IPS-11a (cell line): ENCODE measurements around the gene BIRC6.
"Not testable (repeated sequence)": the region's sequence is repeated elsewhere in the genome, so short reads cannot be mapped to it uniquely, and the experiment has no call there.

ENCODE experiments used
- H3K4me3 ChIP-seq: one replicate; pipeline ENCODE4 v1.5.1; 2013; ENCODE audit warnings: low read depth, low read length, control low read depth

BIRC6 gene

DNA sequence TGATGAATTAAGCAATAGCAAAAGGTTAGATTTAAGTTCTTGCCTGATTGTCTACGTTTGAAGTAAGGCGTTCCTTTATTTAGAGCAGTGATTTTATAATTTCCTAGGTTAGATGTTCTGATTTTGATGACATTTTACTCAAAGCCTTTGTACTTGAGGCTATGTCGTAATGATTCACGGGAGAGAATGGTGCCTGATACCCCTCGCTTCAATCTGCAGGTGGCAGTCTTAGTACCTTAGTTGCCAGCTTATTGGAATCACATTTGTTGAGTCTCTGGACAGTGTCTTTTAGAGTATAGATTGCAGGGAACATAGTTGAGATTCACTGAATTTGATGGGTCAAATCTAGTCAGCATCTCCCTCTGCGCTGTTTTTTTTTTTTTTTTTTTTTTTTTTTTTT is 89.5 kb downstream of the BIRC6 start:
- H3K4me3 ChIP-seq = no peak overlapping the region

DNA sequence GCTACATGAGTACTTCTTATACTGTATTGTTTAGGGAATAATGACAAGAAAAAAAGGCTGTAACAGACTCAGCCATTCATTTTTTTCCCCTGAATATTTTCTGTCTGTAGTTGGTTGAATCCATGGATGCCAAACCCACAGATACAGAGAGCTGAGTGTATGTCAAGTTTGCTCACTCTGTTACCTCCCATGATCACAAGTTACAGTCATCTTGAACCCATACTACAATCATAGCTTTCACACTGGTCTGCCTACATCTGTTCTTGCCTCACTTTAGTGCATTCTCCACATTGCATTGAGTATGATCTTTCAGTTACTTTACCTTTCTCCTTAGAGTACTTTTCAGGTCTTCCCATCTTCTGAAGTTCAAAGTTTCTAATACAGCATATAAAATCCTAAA is 94.0 kb downstream of the BIRC6 start:
- no peak overlapping the region for H3K4me3 ChIP-seq

DNA sequence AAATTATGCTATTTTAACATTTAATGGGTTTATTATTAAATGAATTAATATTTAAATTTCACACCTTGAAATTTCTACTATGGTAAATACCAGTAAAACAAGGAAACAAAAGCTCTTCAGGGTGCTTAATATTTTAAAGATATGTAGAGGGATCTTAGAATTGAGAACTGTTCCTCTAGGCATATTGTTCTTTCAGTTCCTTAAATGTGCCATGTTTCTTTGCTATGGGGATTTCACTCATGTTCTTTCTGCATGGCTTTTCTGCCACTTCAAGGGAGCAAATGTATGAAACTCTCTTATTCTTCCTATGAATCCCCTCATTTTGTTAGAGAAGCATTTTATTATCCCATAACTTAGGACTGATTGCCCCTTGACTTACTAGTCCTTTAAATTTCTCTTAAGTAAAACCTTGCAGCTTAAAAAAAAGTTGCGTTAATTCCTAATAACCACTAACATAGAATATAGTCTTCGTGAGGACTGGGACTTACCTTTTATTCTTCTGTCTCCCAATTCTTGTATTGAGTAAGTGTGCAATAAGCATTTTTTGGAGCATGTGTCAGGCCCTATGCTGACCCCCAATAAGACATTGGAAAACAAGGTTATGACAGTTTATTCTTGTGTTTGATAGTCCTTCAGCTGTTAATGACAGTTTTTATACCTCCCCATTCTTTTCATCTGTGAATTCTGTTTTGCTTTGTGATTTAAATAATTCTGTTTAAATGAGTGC is 95.7 kb downstream of the BIRC6 start:
- H3K4me3 ChIP-seq = no peak overlapping the region

DNA sequence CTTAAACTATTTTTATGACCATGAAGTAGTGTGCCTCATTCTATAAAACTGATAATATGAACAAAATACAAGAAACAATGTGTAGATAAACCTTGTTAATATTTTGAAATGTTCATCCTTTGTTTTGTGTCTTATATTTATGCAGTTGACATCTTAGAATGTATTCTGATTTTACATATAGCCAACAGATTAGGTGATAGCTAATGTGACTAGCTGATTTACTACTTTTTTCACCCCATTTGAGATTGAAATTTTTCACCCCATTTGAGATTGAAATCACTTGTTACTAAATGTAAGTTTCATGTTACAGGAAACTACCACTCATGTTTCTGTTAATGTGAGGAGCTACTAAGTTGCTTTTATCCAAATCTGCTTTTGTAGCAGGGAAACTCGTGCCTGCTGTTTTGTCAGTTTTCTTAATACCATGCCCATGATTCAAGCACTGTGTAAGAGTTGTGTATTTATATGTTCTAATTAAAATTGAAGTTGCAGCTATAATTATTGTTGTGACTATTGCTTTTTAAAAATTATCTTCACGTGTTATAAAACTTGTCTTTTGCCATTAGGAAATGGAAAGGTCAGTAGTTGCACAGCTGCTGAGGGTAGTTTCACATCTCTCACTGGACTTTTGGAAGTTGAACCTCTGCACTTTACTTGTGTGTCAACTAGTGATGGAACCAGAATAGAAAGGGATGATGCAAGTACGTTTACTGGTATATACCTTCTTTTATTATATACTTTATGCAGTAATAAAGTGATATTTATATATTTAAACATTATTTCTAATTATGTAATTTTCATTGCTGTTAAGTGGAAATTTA is 96.6 kb downstream of the BIRC6 start:
- H3K4me3 ChIP-seq = no peak overlapping the region

DNA sequence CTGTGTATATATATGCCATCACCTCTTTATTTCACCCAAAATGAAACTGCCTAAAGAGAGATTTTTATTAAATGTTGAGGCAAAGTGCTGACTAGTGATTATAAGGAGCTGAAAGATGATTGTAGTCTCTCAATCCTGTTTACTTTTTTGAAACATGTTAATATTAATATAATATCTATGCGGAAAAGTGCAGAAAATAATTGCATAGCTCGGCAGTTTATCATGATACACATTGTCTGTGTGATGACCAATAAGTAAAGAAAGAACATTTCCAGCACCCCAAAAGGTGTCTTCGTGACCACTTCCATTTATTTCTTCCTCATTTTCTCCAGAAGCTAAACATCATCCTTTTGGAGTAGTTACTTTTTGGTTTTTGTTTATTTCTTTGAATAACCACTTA is 99.0 kb downstream of the BIRC6 start:
- no peak overlapping the region for H3K4me3 ChIP-seq

DNA sequence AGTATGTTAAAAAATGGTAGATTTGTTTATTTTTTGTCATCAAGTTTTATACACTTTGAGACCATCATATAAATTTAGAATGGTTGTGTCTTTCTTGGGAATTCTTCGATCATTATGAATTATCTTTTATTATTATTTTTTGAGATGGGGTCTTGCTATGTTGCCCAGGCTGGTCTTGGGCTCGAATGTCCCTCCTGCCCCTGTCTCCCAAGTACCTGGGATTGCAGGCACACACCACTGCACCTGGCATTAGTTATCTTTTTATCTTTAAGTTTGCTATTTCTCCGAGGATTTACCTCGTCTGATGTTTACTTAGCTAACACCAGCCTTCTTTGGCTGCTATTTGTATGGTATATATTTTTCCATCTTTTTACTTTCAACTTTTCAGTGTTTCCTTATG is 100.0 kb downstream of the BIRC6 start:
- H3K4me3 ChIP-seq = no peak overlapping the region

DNA sequence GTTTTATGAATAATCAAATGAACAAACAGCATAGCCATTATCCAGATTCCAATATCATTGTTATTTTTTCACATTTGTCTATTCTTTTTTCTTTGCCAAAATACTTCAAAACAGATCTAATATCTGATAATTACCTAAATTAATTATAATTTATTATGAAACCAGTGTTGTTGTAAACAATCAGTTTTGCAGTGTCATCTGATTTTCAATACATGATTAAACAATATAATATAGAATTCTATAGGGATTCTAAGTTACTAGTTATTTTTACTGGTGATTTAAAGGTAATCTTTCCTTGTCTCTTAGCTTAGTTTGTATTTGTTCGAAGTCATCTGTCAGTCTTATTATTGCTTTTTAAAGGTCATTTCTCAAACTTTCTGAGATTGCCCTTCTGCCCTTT is 101.0 kb downstream of the BIRC6 start:
- no peak overlapping the region for H3K4me3 ChIP-seq

DNA sequence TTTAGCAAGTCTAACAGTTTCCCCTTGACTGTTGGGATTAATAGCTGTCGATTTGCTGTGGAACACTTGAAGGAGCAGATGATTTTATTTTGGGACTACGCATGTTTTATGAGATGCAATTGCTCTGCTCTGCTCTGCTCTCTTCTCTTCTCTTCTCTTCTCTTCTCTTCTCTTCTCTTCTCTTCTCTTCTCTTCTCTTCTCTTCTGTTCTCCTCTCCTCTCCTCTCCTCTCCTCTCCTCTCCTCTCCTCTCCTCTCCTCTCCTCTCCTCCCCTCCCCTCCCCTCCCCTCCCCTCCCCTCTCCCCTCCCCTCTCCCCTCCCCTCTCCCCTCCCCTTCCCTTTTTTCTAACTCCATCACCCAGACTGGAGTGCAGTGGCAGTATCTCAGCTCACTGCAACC is 104.0 kb downstream of the BIRC6 start:
- H3K4me3 ChIP-seq = not testable (repeated sequence)

DNA sequence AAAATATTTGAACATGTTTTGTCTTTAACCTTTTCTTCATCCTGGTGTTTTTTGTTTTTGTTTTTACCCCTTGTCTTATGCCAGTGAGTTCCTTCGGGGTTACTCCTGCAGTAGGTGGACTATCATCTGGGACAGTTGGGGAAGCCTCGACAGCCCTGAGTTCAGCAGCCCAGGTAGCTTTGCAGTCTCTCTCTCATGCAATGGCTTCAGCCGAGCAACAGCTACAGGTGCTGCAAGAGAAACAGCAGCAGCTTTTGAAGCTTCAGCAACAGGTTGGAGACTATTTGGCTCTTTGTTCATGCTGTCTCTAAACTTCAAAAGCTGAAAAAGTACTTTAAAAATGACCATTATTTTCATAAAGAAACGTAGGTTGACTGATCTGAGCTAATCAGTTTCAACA is 106.3 kb downstream of the BIRC6 start:
- no peak overlapping the region for H3K4me3 ChIP-seq

DNA sequence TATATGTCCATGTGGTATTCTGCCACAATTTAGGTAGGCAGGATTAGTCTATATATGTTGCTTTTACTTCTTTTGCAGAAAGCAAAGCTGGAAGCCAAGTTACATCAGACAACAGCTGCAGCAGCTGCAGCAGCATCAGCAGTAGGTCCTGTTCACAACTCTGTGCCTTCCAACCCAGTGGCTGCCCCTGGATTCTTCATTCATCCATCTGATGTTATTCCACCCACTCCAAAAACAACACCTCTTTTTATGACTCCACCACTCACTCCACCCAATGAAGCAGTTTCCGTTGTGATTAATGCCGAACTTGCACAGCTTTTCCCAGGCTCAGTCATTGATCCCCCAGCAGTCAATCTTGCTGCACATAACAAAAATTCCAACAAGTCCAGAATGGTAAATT is 107.6 kb downstream of the BIRC6 start:
- H3K4me3 ChIP-seq = no peak overlapping the region

DNA sequence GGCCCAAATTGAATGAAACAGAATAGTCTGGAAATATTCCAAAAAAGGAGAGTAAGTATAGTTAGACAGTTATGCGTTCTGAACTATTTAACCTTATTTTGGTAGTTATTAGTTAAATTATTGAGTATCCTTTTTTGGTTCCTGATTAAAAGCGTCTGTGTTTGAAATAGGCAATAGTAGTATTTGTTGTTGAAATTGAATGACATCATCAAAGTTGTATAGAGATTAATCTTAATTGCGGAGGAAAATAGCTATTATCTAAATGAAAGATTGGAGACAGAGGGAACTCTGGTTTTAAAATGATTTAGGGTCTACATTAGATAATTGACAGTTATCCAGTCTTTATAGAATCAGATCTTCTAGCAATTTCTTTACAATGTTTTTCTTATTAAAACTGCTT is 115.8 kb downstream of the BIRC6 start:
- H3K4me3 ChIP-seq = no peak overlapping the region

DNA sequence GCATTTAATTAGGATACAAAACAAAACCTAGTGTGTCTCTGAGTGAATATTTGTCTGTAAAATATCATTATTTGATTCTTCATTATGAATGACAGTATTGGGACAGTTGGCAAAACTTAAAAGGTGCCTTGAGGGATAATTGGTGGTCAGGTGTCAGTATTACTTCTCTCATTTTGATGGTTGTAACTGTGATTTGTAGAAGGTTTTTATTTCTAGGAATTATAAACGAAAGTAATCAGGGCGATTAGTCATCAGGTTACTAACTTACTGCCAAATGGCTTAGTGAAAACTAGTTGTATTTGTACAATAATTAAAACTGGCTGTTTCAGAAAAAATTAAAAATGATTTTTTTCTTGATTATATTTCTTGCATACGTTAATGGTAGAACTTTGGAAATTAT is 117.6 kb downstream of the BIRC6 start:
- H3K4me3 ChIP-seq = no peak overlapping the region

DNA sequence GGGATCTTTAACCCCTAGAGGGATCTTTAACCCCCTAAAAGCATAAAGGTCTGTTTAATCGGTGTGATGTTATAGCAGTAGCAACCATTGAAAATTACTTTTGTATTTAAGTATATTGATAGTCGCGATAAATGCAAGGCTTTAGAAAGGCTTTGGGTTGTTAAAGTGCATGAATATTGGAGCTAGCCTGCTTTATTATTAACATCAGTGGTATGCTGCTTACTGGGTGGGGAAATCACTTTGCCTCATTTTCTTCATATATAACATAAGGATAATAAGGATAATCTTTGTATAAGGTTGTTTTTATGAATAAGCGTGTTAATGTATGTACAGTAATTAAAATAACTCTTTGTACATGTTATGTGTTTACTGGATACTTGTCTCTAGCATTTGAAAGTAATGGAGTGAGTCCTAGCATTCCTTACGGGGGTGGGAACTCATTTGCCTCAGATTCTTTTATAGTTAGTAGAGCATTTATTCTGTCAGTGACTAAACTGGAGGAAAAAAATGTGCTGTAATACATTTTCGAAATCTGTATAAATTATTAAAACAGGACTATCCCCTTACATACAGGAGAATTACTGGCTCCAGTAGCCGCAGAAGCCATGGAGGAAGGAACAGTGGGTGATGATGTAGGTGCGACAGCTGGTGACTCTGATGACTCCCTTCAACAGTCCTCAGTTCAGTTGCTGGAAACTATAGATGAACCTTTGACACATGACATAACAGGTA is 122.2 kb downstream of the BIRC6 start:
- H3K4me3 ChIP-seq = no peak overlapping the region

DNA sequence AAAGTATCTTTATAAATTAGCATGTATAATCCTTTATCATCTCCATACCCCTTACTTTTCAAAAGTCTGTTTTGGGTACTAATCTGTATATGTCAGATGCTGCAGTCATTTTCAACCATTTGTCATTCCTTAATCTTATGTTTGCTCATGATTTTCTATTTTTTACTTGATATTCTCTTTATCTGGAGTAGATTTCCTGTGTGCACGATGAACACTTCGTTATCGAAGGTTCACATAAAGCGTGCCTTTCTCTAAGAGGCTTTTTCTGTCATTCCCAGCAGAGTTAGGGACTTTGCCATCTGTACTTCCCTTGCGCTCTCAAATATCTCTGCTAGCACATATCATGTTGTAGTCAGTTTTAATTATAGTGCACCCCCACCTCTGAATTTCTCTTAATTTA is 123.2 kb downstream of the BIRC6 start:
- no peak overlapping the region for H3K4me3 ChIP-seq

DNA sequence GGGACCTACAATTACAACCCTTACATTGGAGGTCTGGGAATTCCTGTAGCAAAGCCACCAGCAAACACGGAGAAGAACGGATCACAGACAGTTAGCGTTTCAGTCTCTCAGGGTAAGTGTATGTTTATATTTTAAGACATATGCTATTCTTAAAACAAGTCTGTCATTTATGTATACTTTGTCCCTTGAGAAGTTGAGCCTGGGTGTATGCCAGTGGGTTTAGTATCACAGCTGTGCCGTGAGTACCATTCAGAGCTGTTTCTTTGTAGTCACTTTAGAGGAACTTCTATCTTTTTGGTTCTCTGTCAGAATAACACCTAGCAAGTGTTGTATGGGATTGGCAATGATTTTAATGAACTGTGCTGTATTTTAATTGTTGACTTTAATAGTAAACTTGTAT is 125.6 kb downstream of the BIRC6 start:
- no peak overlapping the region for H3K4me3 ChIP-seq

DNA sequence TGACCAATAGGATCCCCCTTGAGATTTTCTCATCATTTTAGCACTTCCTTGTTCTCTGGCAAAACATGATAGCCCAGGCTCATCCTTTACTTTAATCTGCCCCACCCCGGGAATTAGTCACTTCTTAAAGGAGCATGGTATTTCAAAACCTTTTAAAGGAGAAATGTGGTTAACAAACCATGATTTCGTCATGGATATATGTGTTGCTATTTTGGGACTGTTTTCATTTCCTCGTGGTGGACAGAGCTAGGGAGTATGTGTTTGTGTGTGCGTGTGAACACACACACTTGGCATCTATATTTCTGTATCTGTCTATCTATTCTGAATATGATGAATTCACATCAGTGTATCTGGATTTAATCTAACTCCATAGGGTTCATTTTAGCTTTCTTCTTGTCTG is 128.1 kb downstream of the BIRC6 start:
- no peak overlapping the region for H3K4me3 ChIP-seq

DNA sequence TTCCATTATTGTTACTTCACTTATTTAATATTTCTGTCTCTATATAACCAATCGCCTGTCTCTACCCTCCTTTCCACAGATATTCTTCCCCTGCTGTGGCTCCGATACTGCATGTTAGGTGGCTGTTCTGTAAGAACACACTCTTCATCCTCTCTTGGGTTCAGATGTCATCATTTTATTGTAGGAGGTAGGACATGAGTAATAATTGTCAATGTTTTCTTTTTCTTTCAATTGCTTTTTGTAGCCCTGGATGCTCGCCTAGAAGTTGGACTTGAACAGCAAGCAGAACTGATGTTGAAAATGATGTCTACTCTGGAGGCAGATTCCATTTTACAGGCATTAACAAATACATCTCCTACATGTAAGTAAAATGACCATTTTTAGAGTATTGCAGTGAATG is 128.6 kb downstream of the BIRC6 start:
- no peak overlapping the region for H3K4me3 ChIP-seq

DNA sequence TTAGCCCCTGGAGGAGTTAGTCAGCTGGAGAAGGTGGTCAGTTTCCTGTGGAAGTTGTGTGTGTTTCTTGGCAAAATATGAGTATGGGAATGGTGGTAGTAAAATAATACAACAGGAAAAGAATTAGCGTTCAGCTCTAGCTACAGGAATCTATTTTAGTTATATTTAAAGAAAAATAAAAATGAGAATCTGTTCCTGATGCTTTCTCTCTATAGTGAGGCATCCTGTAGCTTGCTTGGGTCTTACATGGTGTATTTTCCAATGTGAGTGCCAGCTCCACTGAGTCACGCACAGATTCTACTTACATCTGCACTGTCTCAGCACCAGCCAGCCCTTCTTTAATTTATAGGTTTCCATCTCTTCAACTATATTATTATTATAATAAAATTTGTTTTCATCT is 132.2 kb downstream of the BIRC6 start:
- H3K4me3 ChIP-seq = no peak overlapping the region

DNA sequence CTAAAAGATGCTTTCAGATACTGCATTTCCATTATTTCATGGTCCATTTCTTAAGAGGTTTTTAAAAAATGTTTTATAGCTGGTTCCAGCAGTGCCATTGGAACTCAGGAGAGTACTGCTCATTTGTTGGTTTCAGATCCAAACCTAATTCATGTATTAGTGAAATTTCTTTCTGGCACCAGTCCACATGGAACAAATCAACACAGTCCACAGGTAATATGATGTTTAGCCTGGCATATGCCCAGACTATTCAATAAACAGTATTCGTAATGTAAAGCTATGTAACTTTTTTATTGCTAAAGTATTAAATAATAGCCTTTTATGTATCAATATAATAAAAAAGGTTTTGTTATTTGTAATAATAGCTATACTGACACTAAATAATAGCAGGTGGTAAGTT is 134.5 kb downstream of the BIRC6 start:
- H3K4me3 ChIP-seq = no peak overlapping the region

DNA sequence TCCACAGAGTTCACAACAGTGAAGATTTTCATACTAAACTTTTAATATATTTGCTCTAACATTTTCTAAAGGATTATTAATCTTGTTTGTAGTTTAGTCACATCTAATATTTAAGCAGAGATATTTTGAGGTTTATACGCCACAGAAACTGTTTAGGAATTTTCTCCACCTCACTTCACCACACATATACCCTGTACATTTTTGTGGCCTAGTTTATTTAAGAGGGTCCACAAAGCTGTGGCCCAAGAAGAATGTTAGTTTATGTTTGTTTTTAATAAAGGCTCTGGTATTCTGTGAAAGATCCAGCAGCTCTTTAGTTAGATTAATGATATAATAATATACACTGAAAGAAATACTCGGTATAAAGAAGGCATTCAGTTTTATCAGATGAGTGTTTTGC is 138.3 kb downstream of the BIRC6 start:
- H3K4me3 ChIP-seq = no peak overlapping the region

DNA sequence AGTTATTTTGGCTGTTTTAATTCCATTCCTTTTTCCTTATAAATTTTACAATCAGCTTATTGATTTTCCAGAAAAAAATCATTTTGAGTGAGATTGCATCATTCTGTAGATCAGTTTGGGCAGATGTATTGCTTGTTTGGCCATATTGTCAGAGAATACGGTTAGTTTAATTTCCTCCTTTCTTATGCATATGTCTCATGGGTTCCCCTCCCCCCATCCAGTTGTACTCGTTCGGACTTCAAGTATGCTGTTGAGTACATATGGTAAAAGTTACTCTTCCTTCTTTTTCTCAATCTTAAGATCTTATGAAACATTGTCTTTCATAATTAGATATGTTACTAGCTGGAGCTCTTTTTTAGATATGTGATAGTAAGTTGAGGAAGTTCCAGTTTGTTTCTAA is 139.8 kb downstream of the BIRC6 start:
- no peak overlapping the region for H3K4me3 ChIP-seq

DNA sequence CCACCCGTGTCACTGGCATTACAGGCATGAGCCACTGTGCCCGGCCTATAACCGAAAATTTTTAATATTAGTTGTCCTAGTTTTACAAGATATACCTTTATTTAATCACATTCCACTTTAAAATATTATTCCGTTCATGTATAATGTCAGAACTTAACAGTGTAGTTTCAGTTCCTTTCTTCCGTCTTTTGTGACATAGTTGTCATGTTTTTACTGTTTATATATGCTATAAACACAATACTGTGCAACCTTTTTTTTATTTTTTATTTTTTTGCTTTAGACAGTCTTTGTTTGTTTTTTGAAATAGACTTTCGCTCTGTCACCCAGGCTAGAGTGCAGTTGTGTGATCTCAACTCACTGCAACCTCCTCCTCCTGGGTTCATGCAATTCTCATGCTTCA is 141.5 kb downstream of the BIRC6 start:
- H3K4me3 ChIP-seq = no peak overlapping the region
